Hepatocyte (in vitro differentiated cells): Measurements from ENCODE around the gene PIK3C2G. TPM values are rescaled to one million over a fixed set of nuclear protein-coding genes. Genes with fewer than 3 reads are reported as not detected.

Experiments used
- DNase-seq: peaks from one replicate; pipeline ENCODE4 v3.0.0-alpha.2; 2016; ENCODE audit warnings: low spot score
- H2AFZ ChIP-seq: fragments of 200-600 bp; sonication (generic); 2 replicates; pipeline ENCODE4 v1.6.0; 2016; ENCODE audit warnings: antibody characterized with exemption, mild to moderate bottlenecking
- H3K27ac ChIP-seq: fragments of 200-600 bp; sonication (generic); 2 replicates; pipeline ENCODE4 v1.5.1; 2016; ENCODE audit warnings: mild to moderate bottlenecking
- H3K27me3 ChIP-seq: fragments of 200-600 bp; sonication (generic); 2 replicates; pipeline ENCODE4 v1.6.1; 2016
- H3K36me3 ChIP-seq: fragments of 200-600 bp; sonication (generic); replicated peaks from 2 replicates; pipeline ENCODE4 v1.5.1; 2016; ENCODE audit warnings: low read depth; ENCODE audit not compliant: insufficient read depth
- H3K4me1 ChIP-seq: fragments of 200-600 bp; sonication (generic); 2 replicates; pipeline ENCODE4 v1.5.1; 2016; ENCODE audit warnings: mild to moderate bottlenecking, moderate library complexity; ENCODE audit not compliant: insufficient read depth
- H3K4me2 ChIP-seq: fragments of 200-600 bp; sonication (generic); 2 replicates; pipeline ENCODE4 v1.6.0; 2016
- H3K4me3 ChIP-seq: fragments of 200-600 bp; sonication (generic); 2 replicates; pipeline ENCODE4 v1.5.1; 2016; ENCODE audit warnings: mild to moderate bottlenecking
- H3K79me2 ChIP-seq: fragments of 200-600 bp; sonication (generic); 2 replicates; pipeline ENCODE4 v1.6.0; 2017; ENCODE audit warnings: mild to moderate bottlenecking
- H3K9me2 ChIP-seq: fragments of 200-600 bp; sonication (generic); replicated peaks from 2 replicates; pipeline ENCODE4 v1.6.0; 2017; ENCODE audit warnings: mild to moderate bottlenecking; ENCODE audit not compliant: insufficient read depth
- H3K9me3 ChIP-seq: fragments of 200-600 bp; sonication (generic); 2 replicates; pipeline ENCODE4 v1.5.1; 2016; ENCODE audit warnings: low read depth, mild to moderate bottlenecking
- H4K20me1 ChIP-seq: fragments of 200-600 bp; sonication (generic); 2 replicates; pipeline ENCODE4 v1.6.0; 2016; ENCODE audit warnings: mild to moderate bottlenecking; ENCODE audit not compliant: insufficient read depth, poor library complexity, severe bottlenecking
- CTCF ChIP-seq: fragments of 200-600 bp; sonication (generic); IDR thresholded peaks from 2 replicates; pipeline ENCODE4 v1.5.1; 2016; ENCODE audit warnings: antibody characterized with exemption, mild to moderate bottlenecking; ENCODE audit not compliant: poor library complexity
- EZH2 ChIP-seq: fragments of 200-600 bp; sonication (generic); IDR thresholded peaks from 2 replicates; pipeline ENCODE4 v1.6.1; 2016; ENCODE audit warnings: antibody characterized with exemption, mild to moderate bottlenecking, borderline replicate concordance
- EZH2phosphoT487 ChIP-seq: fragments of 200-600 bp; sonication (generic); IDR thresholded peaks from one replicate; pipeline ENCODE4 v1.6.1; 2018; ENCODE audit warnings: antibody characterized with exemption, mild to moderate bottlenecking, low read depth, moderate library complexity; ENCODE audit not compliant: unreplicated experiment, severe bottlenecking
- WGBS: methylation state at CpG from one replicate; pipeline ENCODE4 v1.1.6; 2016; ENCODE audit warnings: low lambda C conversion rate; ENCODE audit errors: missing lambda C conversion rate; 5-methylcytosine and 5-hydroxymethylcytosine counted together
- polyA plus RNA-seq: library from polyadenylated mRNA; unstranded; fragments of >200 nt; fragmentation: Nextera tagmentation; extraction: Ambion mirVana; gene quantifications from 2 replicates; pipeline ENCODE4 v1.2.1, GENCODE V29; 2016
- total RNA-seq: library from RNA; depleted of rRNA; stranded (reverse); fragments of >200 nt; gene quantifications from 2 replicates; pipeline ENCODE4 v1.2.3, GENCODE V29; 2014

Gene PIK3C2G
- total and polyA plus RNA-seq, 2 experiments from 2014 or later = 3.5 to 6.7 TPM

- 99% methylated on average over 5 of the region's 5 CpGs for WGBS
- no peaks in the 10 kb centered on the region for H3K79me2 ChIP-seq
These were observed 91.0 kb downstream of the PIK3C2G start for GRCh38 chr12:18352312-18352711.

DNA sequence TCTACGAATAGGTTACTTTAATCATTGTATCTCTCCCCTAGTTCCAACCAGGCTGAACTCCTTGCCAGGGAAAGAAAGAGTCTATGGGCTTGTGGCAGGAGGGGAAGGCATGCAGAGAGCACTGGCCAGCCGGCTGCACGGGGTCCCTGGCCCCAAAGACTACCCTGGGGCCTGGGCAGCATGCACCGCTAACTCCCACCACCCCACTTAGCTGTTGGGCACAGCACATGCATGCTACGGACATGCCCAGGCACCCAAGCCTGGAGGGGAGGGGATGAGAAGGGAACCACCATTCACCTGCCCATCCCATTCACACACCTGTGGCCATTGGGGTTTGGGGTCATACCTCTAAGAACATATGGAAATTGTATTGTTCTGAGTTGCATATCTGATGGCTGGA, 94.1 kb downstream of the PIK3C2G start:
- TF ChIP-seq CTCF (no peak), EZH2phosphoT487 (no peak), EZH2 (no peak)
- no peak overlapping the region for H3K4me2 ChIP-seq
- H3K27ac ChIP-seq = no peak overlapping the region
- DNase-seq = no peak
- no peak overlapping the region for H3K4me3 ChIP-seq
- 88% methylated on average over 5 of the region's 5 CpGs for WGBS
- no peaks in the 10 kb centered on the region for H3K9me3 ChIP-seq
- H4K20me1 ChIP-seq = no peaks in the 10 kb centered on the region
- H2AFZ ChIP-seq = no peak overlapping the region
- no peaks in the 10 kb centered on the region for H3K36me3 ChIP-seq
- H3K4me1 ChIP-seq = no peaks in the 10 kb centered on the region
- H3K9me2 ChIP-seq = no peaks in the 10 kb centered on the region
- H3K79me2 ChIP-seq = no peaks in the 10 kb centered on the region
- H3K27me3 ChIP-seq = no peaks in the 10 kb centered on the region

More at GRCh38 chr12:18352312-18352711, 91.0 kb downstream of the PIK3C2G start:
- Histone ChIP-seq H3K9me2 (no peaks in the 10 kb centered on the region), H4K20me1 (no peaks in the 10 kb centered on the region), H3K4me3 (no peak overlapping the region), H3K4me2 (no peak overlapping the region), H3K9me3 (no peaks in the 10 kb centered on the region), H3K27ac (no peak overlapping the region), H2AFZ (no peak overlapping the region), H3K36me3 (no peaks in the 10 kb centered on the region), H3K4me1 (no peaks in the 10 kb centered on the region), H3K27me3 (no peaks in the 10 kb centered on the region)
- TF ChIP-seq CTCF (no peak), EZH2phosphoT487 (no peak)
- no peak for DNase-seq

GRCh38 chr12:18358077-18358476, 96.8 kb downstream of the PIK3C2G start:
- H3K4me2 ChIP-seq = no peak overlapping the region
- DNase-seq = no peak
- TF ChIP-seq CTCF = no peak
- TF ChIP-seq EZH2phosphoT487 = no peak
- TF ChIP-seq EZH2 = no peak
- H3K9me2 ChIP-seq = no peaks in the 10 kb centered on the region
- no peak overlapping the region for H3K27ac ChIP-seq
- no peaks in the 10 kb centered on the region for H3K4me1 ChIP-seq
- H2AFZ ChIP-seq = no peak overlapping the region
- WGBS = 96% methylated on average over 2 of the region's 2 CpGs
- no peaks in the 10 kb centered on the region for H3K79me2 ChIP-seq
- H3K36me3 ChIP-seq = no peaks in the 10 kb centered on the region
- no peaks in the 10 kb centered on the region for H3K27me3 ChIP-seq
- H3K4me3 ChIP-seq = no peak overlapping the region
- H3K9me3 ChIP-seq = no peaks in the 10 kb centered on the region
- no peaks in the 10 kb centered on the region for H4K20me1 ChIP-seq

DNA sequence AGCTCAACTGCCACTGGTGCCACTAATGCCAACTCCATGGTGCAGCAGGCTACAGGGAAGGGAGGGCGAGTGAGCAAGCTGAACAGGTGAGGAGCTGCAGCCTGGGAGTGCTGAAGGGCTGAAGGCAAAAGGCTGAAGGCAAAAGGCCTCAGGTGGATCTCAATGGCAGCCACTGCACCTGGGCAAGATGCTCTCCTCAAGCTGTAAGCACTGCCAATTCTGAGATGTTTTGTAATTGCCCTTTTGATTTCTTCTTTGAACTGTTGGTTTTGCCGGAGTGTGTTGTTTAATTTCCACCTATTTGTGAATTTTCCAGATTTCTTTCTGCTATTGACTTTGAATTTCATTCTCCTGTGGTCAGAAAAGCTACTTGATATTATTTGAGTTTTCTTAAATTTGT, 97.6 kb downstream of the PIK3C2G start:
- no peak for DNase-seq
- no peak for TF ChIP-seq CTCF
- TF ChIP-seq EZH2phosphoT487 = no peak
- no peak for TF ChIP-seq EZH2
- H3K27me3 ChIP-seq = no peaks in the 10 kb centered on the region
- no peaks in the 10 kb centered on the region for H3K9me2 ChIP-seq
- no peaks in the 10 kb centered on the region for H4K20me1 ChIP-seq
- no peaks in the 10 kb centered on the region for H3K4me1 ChIP-seq
- 90% methylated on average over 2 of the region's 2 CpGs for WGBS
- H2AFZ ChIP-seq = no peak overlapping the region
- no peaks in the 10 kb centered on the region for H3K9me3 ChIP-seq
- no peak overlapping the region for H3K4me2 ChIP-seq
- H3K4me3 ChIP-seq = no peak overlapping the region
- H3K27ac ChIP-seq = no peak overlapping the region
- H3K79me2 ChIP-seq = no peaks in the 10 kb centered on the region
- no peaks in the 10 kb centered on the region for H3K36me3 ChIP-seq
